K562 (cell line): Measurements from ENCODE around the gene ATP5PF. TPM values are rescaled to one million over a fixed set of nuclear protein-coding genes. Genes with fewer than 3 reads are reported as not detected.

Experiments
- ATAC-seq: fragments of 200-7000 bp; cut with Tn5 transposase; 3 replicates; pipeline ENCODE4 v1.9.1; 2020; ENCODE audit warnings: moderate library complexity
- BruUV-seq: library from RNA; stranded (reverse); fragments of 400-500 nt; replicated peaks from 2 replicates; lab custom pipeline; 2021; lab: Mats Ljungman, UMichigan
- CTCF ChIA-PET: fragments of 300-600 bp; formaldehyde crosslinking; extraction: SDS; loops from one replicate; lab custom pipeline; 2021; ENCODE audit warnings: low intra/inter-chr PET ratio; lab: Yijun Ruan, JAX
- POLR2A ChIA-PET: fragments of 300-600, 350-650 bp; sonication (Branson Sonifier 250); formaldehyde crosslinking; extraction: SDS; loops from one replicate; lab custom pipeline; 2021; ENCODE audit warnings: antibody characterized with exemption, inconsistent platforms; lab: Yijun Ruan, JAX
- DNase-seq, 4 experiments: peaks; one replicate each; pipeline versions ENCODE4 v3.0.0 to v3.0.0-alpha.2; 2011 to 2018; ENCODE audit warnings: low spot score in 3 of 4, mixed read lengths in 3 of 4; ENCODE audit errors: extremely low read depth in 1 of 4
- FAIRE-seq: peaks from 2 replicates; lab custom pipeline; 2011; peaks lifted over from hg19 to GRCh38; lab: Jason Lieb, UNC
- H2AFZ ChIP-seq: 2 replicates; pipeline ENCODE4 v1.6.0; 2011; ENCODE audit warnings: low read depth, low read length, control low read depth, inconsistent platforms
- H3K27ac ChIP-seq: fragments of 200-600 bp; 3 replicates; pipeline ENCODE4 v1.8.0; 2011; ENCODE audit warnings: low read depth, mild to moderate bottlenecking, control low read depth, inconsistent platforms, low read length, moderate library complexity, mixed read lengths; ENCODE audit errors: extremely low read depth
- H3K27me3 ChIP-seq, 2 experiments: fragments of 300-600 bp in 1 of 2; 2 replicates in 1 of 2; 3 replicates in 1 of 2; pipeline versions ENCODE4 v1.6.0 to v1.8.0; 2011; ENCODE audit warnings: inconsistent platforms in 2 of 2, low read length in 2 of 2, mild to moderate bottlenecking in 1 of 2, mixed read lengths in 1 of 2, moderate library complexity in 1 of 2; ENCODE audit not compliant: control insufficient read depth in 2 of 2, insufficient read depth in 2 of 2
- H3K36me3 ChIP-seq: fragments of 300-600 bp; 3 replicates; pipeline ENCODE4 v1.8.0; 2011; ENCODE audit warnings: mild to moderate bottlenecking, low read length, inconsistent platforms; ENCODE audit not compliant: control insufficient read depth, insufficient read depth
- H3K4me1 ChIP-seq, 2 experiments: fragments of 200-600 bp in 1 of 2; replicated peaks in 1 of 2; 2 replicates in 1 of 2; 3 replicates in 1 of 2; pipeline versions ENCODE4 v1.5.1 to v1.8.0; 2011; ENCODE audit warnings: inconsistent platforms in 2 of 2, low read length in 2 of 2, mild to moderate bottlenecking in 1 of 2, mixed read lengths in 1 of 2, moderate library complexity in 1 of 2; ENCODE audit not compliant: control insufficient read depth in 2 of 2, insufficient read depth in 2 of 2
- H3K4me2 ChIP-seq: 2 replicates; pipeline ENCODE4 v1.6.1; 2011; ENCODE audit warnings: low read length, control low read depth, inconsistent platforms, mixed read lengths; ENCODE audit not compliant: insufficient read depth
- H3K4me3 ChIP-seq: fragments of 200-600 bp; sonication (generic), shearing (Covaris generic); 2 replicates; pipeline ENCODE4 v1.5.1; 2016; ENCODE audit warnings: control low read depth, inconsistent platforms
- H3K79me2 ChIP-seq: fragments of 200-600 bp; 3 replicates; pipeline ENCODE4 v1.8.0; 2011; ENCODE audit warnings: low read length, inconsistent platforms; ENCODE audit not compliant: control insufficient read depth, insufficient read depth
- H3K9ac ChIP-seq, 2 experiments: 2 replicates each; pipeline versions ENCODE4 v1.6.0 to v1.6.1; 2011; ENCODE audit warnings: low read depth in 2 of 2, low read length in 2 of 2, control low read depth in 1 of 2, inconsistent platforms in 1 of 2, mild to moderate bottlenecking in 1 of 2, mixed read lengths in 1 of 2; ENCODE audit not compliant: insufficient read depth in 1 of 2
- H3K9me1 ChIP-seq: one replicate; pipeline ENCODE4 v1.6.0; 2011; ENCODE audit warnings: inconsistent platforms, mild to moderate bottlenecking, low read length, moderate library complexity; ENCODE audit not compliant: control insufficient read depth, insufficient read depth
- H3K9me3 ChIP-seq: replicated peaks from 2 replicates; pipeline ENCODE4 v1.5.1; 2011; ENCODE audit warnings: low read depth, low read length, inconsistent platforms; ENCODE audit not compliant: control insufficient read depth, insufficient read depth
- H4K20me1 ChIP-seq: replicated peaks from 2 replicates; pipeline ENCODE4 v1.6.1; 2011; ENCODE audit warnings: low read length, inconsistent platforms, mixed read lengths; ENCODE audit not compliant: control insufficient read depth, insufficient read depth
- CREBBP ChIP-seq: IDR thresholded peaks from one replicate; pipeline ENCODE4 v1.6.1; 2012; ENCODE audit warnings: low read depth, mild to moderate bottlenecking, control low read depth, inconsistent platforms, low read length
- ELK1 ChIP-seq: sonication (generic); formaldehyde crosslinking; IDR thresholded peaks from 2 replicates; pipeline ENCODE4 v1.8.1; 2022; ENCODE audit warnings: missing genetic modification reagents
- ETV6 ChIP-seq, 3 experiments: fragments of 150-350 bp in 1 of 3; sonication (generic) in 1 of 3; formaldehyde crosslinking in 1 of 3; IDR thresholded peaks; 2 replicates each; pipeline versions ENCODE4 v1.6.1 to v1.8.0; 2014 to 2022; ENCODE audit warnings: borderline replicate concordance in 2 of 3, low read depth in 2 of 3, antibody characterized with exemption in 1 of 3, low read length in 1 of 3, mild to moderate bottlenecking in 1 of 3, missing genetic modification reagents in 1 of 3
- NCOR1 ChIP-seq: fragments of 450-650 bp; IDR thresholded peaks from 2 replicates; pipeline ENCODE4 v1.6.1; 2016; ENCODE audit warnings: mild to moderate bottlenecking, moderate library complexity
- NFE2L1 ChIP-seq: fragments of 450-650 bp; IDR thresholded peaks from 2 replicates; pipeline ENCODE4 v1.6.1; 2016; ENCODE audit warnings: missing genetic modification characterization, low read depth, mild to moderate bottlenecking, missing compliant biosample characterization, moderate library complexity, borderline replicate concordance
- STAT5A ChIP-seq: IDR thresholded peaks from 2 replicates; pipeline ENCODE4 v1.6.1; 2012; ENCODE audit warnings: low read length, inconsistent platforms, borderline replicate concordance
- ZBTB26 ChIP-seq: fragments of 450-650 bp; formaldehyde crosslinking; IDR thresholded peaks from 2 replicates; pipeline ENCODE4 v1.4.0; 2022; ENCODE audit warnings: missing genetic modification characterization
- ZNF277 ChIP-seq: fragments of 250-450 bp; sonication (Bioruptor Pico); IDR thresholded peaks from 2 replicates; pipeline ENCODE4 v1.8.0; 2022; ENCODE audit warnings: inconsistent platforms, mild to moderate bottlenecking, moderate library complexity, borderline replicate concordance
- ZNF318 ChIP-seq, 2 experiments: fragments of 450-650 bp; IDR thresholded peaks; 2 replicates each; pipeline ENCODE4 v1.6.1; 2016; ENCODE audit warnings: mild to moderate bottlenecking in 2 of 2, borderline replicate concordance in 1 of 2, low read depth in 1 of 2, moderate library complexity in 1 of 2
- WGBS: fragments of 100-300 bp; shearing (Covaris generic); methylation state at CpG from one replicate; pipeline ENCODE4 v1.1.6; 2016; ENCODE audit warnings: low coverage, mixed read lengths; ENCODE audit not compliant: insufficient coverage; ENCODE audit errors: missing lambda C conversion rate; 5-methylcytosine and 5-hydroxymethylcytosine counted together
- in situ Hi-C: fragments of 300-500 bp; cut with MboI; formaldehyde crosslinking; loops from 4 replicates; pipeline ENCODE4 v1.15.0; 2018; ENCODE audit warnings: inconsistent platforms, mixed read lengths
- intact Hi-C: fragments of 100-400 bp; cut with micrococcal nuclease; formaldehyde crosslinking; loops from 2 replicates; pipeline ENCODE4 v1.14.2; 2022
- polyA plus RNA-seq, 8 experiments: library from polyadenylated mRNA; depleted of rRNA in 4 of 8; stranded (reverse) in 5 of 8; unstranded in 3 of 8; fragments of >200 nt; fragmentation: Nextera tagmentation in 2 of 8; fragmentation: Illumina TruSeq in 1 of 8; extraction: Ambion mirVana in 2 of 8; extraction: Trizol in 1 of 8; gene quantifications; 2 replicates each; pipeline versions ENCODE4 v1.2.1 to v1.2.3, GENCODE V29; 2011 to 2014; ENCODE audit warnings: inconsistent platforms in 1 of 8, missing spikeins in 1 of 8
- total RNA-seq, 7 experiments: library from RNA; depleted of rRNA in 6 of 7; stranded (reverse); fragments of >200 nt in 6 of 7; fragmentation: Illumina TruSeq in 2 of 7; extraction: Trizol in 2 of 7; gene quantifications; 2 replicates each; pipeline versions ENCODE4 v1.2.1 to v1.2.3, GENCODE V29; 2011 to 2021; ENCODE audit warnings: low replicate concordance in 1 of 7

ATP5PF gene
- total and polyA plus RNA-seq, 9 of the 15 experiments (the other 6 are each of a cell fraction or from before 2014, with no cell fraction given): 242 to 2,488 (median 533) TPM

GRCh38 chr21:25682382-25682781 lies 52.3 kb downstream of the ATP5PF start:
- ChIA-PET POLR2A (no interaction called here), CTCF (no interaction called here)
- Histone ChIP-seq H3K36me3 (no peaks in the 10 kb centered on the region), H3K4me3 (no peak overlapping the region), H3K4me2 (no peak overlapping the region), H2AFZ (no peak overlapping the region; the same call in 1 of the 2 replicates), H3K9ac (no peak overlapping the region), H3K9me3 (no peaks in the 10 kb centered on the region), H4K20me1 (no peaks in the 10 kb centered on the region), H3K27me3 (peaks cover 10% of the 10 kb centered on the region in 2 experiments; a peak in 2 of 5 replicates), H3K9me1 (no peaks in the 10 kb centered on the region), H3K4me1 (no peaks in the 10 kb centered on the region), H3K27ac (no peak overlapping the region), H3K79me2 (no peaks in the 10 kb centered on the region)
- DNase-seq: no peak
- in situ Hi-C loops (no loop called here), intact Hi-C loops (no loop called here)
- 0% methylated on average over 9 of the region's 9 CpGs for WGBS
- no peak for ATAC-seq
- no peak for FAIRE-seq
- no TSS peak for BruUV-seq
- TF ChIP-seq ELK1 (CRISPR knock-in tag) (no peak), ETV6 (IDR thresholded peaks at IDR 0.05; ENCODE audit: borderline replicate concordance in 1 of 2, low read depth in 2 of 2, low read length in 1 of 2) (no peak), ETV6 (CRISPR knock-in tag; IDR thresholded peaks at IDR 0.05; ENCODE audit: borderline replicate concordance) (no peak), ZNF318 (IDR thresholded peaks at IDR 0.05; ENCODE audit: borderline replicate concordance in 1 of 2, low read depth in 1 of 2) (no peak), NCOR1 (no peak), STAT5A (no peak), ZBTB26 (CRISPR knock-in tag) (no peak), CREBBP (no peak), NFE2L1 (tag) (no peak), ZNF277 (CRISPR knock-in tag) (no peak)
